SK-MEL-5 (cell line): Measurements from ENCODE around the gene ZNF716. TPM values are rescaled to one million over a fixed set of nuclear protein-coding genes. Genes with fewer than 3 reads are reported as not detected.

Experiments
- small RNA-seq, 2 experiments: library from RNA; depleted of rRNA; stranded (forward); fragments of <200 nt; gene quantifications; one replicate each; pipeline ENCODE3, GENCODE V24; 2014
- total RNA-seq: library from RNA; depleted of rRNA; stranded (reverse); fragments of >200 nt; shearing (Covaris generic); gene quantifications from 2 replicates; pipeline ENCODE4 v1.2.3, GENCODE V29; 2014

The ZNF716 gene
- total RNA-seq, 1 experiment from 2014 or later: not detected

Small RNA genes within 50 kb of the gene (small RNA-seq; reads per million reads assigned to genes)
- 0 reads per million in 2 experiments for gene MIR3147
